T-helper 17 cell (primary cell): ENCODE results near the gene STARD8. TPM values are rescaled to one million over a fixed set of nuclear protein-coding genes. Genes with fewer than 3 reads are reported as not detected.

Experiments used
- ATAC-seq: fragments of 150-1000 bp; cut with Tn5 transposase; 2 replicates; pipeline ENCODE4 v1.10.0; 2021; ENCODE audit warnings: mild to moderate bottlenecking, moderate library complexity
- DNase-seq, 3 donors: peaks; one replicate each; pipeline versions ENCODE4 v3.0.0 to v3.0.0-alpha.2; 2020 to 2021
- H3K9me3 ChIP-seq: one replicate; pipeline ENCODE4 v1.7.0; 2013; ENCODE audit warnings: low read length, mild to moderate bottlenecking; ENCODE audit not compliant: control insufficient read depth, poor library complexity, severe bottlenecking
- H3K27ac Mint-ChIP-seq: one replicate; pipeline ENCODE4 v1.8.0; 2022; ENCODE audit warnings: mild to moderate bottlenecking, moderate library complexity, mixed read lengths
- H3K27me3 Mint-ChIP-seq: one replicate; pipeline ENCODE4 v1.8.0; 2022; ENCODE audit warnings: mixed read lengths
- H3K36me3 Mint-ChIP-seq: one replicate; pipeline ENCODE4 v1.8.0; 2022; ENCODE audit warnings: low read depth, mixed read lengths
- H3K4me1 Mint-ChIP-seq: one replicate; pipeline ENCODE4 v1.8.0; 2022; ENCODE audit warnings: mild to moderate bottlenecking, mixed read lengths
- H3K4me3 Mint-ChIP-seq: one replicate; pipeline ENCODE4 v1.8.0; 2022; ENCODE audit warnings: mild to moderate bottlenecking, moderate library complexity, mixed read lengths
- total RNA-seq, 4 donors: library from RNA in 2 of 4; stranded (reverse) in 2 of 4; gene quantifications; one replicate each; pipeline ENCODE4 v1.2.3 and lab custom pipeline; 2022 to 2026

STARD8 gene
- total RNA-seq, 2 donors from 2014 or later, result 0.94 to 3.3 TPM

GRCh38 chrX:68719181-68719903 is 71.9 kb downstream of the STARD8 start:
- H3K27ac Mint-ChIP-seq, result no peak overlapping the region
- H3K36me3 Mint-ChIP-seq, result no peaks in the 10 kb centered on the region
- H3K27me3 Mint-ChIP-seq, result no peaks in the 10 kb centered on the region
- H3K4me3 Mint-ChIP-seq, result no peak overlapping the region
- peaks cover 2% of the 10 kb centered on the region for H3K4me1 Mint-ChIP-seq
- DNase-seq (no peak), ATAC-seq (no peak)
- no peaks in the 10 kb centered on the region for H3K9me3 ChIP-seq

DNA sequence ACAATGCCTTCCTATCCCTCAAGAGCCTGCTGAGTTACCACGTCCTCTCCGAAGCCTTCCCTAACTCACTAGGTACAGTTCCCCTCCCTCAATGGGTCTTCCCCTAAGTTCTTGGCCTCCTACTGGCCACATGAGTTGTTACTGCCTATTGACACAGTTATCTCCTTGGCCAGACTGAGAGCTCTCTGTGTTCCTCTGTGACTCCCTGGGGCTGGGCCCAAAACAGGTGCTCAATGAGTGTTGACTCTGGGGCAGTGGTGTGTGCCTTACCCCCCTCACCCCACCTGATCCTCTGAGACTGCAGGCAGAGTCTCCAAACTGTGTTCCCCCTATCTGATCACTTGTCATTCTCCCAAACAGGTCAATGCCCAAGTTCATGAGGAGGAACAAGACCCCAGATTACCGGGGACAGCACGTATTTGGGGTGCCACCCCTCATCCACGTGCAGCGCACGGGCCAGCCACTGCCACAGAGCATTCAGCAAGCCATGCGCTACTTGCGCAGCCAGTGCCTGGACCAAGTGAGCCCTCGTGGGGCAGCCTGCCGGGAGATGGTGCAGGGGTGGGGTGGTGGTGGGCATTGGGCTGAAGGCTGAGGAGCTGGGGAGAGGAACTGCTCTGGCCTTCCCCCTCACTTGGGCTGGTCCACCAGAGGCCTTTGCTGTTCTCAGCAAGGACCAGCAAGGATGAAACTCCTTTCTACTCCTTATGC is 72.6 kb downstream of the STARD8 start:
- H3K4me1 Mint-ChIP-seq, result peaks cover 2% of the 10 kb centered on the region
- no peak overlapping the region for H3K27ac Mint-ChIP-seq
- DNase-seq, result no peak
- no peak overlapping the region for H3K4me3 Mint-ChIP-seq
- no peak for ATAC-seq
- H3K9me3 ChIP-seq, result no peaks in the 10 kb centered on the region
- no peaks in the 10 kb centered on the region for H3K27me3 Mint-ChIP-seq
- no peaks in the 10 kb centered on the region for H3K36me3 Mint-ChIP-seq

GRCh38 chrX:68720851-68721250 is 73.4 kb downstream of the STARD8 start:
- no peaks in the 10 kb centered on the region for H3K27me3 Mint-ChIP-seq

GRCh38 chrX:68721546-68721945 is 74.1 kb downstream of the STARD8 start:
- peaks cover 2% of the 10 kb centered on the region for H3K4me1 Mint-ChIP-seq
- H3K9me3 ChIP-seq, result no peaks in the 10 kb centered on the region
- no peak overlapping the region for H3K4me3 Mint-ChIP-seq
- H3K36me3 Mint-ChIP-seq, result no peaks in the 10 kb centered on the region
- no peak for DNase-seq
- no peak overlapping the region for H3K27ac Mint-ChIP-seq
- H3K27me3 Mint-ChIP-seq, result no peaks in the 10 kb centered on the region
- ATAC-seq, result no peak

More at GRCh38 chrX:68720851-68721250, 73.4 kb downstream of the STARD8 start:
- Mint-ChIP-seq H3K36me3 (no peaks in the 10 kb centered on the region), H3K4me3 (no peak overlapping the region), H3K4me1 (peaks cover 2% of the 10 kb centered on the region), H3K27ac (no peak overlapping the region)
- DNase-seq, result no peak
- H3K9me3 ChIP-seq, result no peaks in the 10 kb centered on the region
- no peak for ATAC-seq

DNA sequence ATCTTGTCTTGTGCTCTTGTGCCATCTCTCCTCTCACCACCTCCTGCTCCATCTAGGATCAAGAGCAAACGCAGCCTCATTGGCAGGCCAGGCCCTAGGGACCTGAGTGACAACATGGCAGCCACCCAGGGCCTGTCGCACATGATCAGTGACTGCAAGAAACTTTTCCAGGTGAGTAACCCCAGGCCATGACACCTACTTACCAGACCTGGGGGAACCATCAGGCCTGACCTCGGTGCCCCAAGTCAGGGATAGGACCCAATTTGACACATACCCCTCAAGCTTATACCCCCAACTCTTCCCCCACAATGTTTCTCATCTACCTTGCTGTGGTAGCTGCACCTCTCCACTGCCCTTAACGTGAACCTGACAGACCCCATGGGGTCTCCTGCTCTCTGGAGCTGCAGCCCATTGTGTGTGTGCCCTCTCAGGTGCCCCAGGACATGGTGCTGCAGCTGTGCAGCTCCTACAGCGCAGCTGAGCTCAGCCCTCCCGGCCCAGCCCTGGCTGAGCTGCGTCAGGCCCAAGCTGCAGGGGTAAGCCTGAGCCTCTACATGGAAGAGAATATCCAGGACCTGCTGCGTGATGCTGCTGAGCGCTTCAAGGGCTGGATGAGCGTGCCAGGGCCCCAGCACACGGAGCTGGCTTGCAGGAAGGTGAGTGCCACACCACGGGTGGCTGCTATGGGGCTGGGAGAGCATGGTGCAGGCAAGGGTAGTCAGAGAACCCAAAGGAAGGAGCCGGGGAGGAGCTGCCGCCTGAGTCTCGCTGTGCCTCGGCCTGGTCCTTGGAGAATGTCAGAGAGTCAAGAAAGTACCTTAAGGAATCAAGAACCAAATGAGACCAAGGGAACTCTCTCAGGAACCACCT is 74.8 kb downstream of the STARD8 start:
- DNase-seq, result no peak
- H3K4me3 Mint-ChIP-seq, result no peak overlapping the region
- H3K9me3 ChIP-seq, result no peaks in the 10 kb centered on the region
- peaks cover 2% of the 10 kb centered on the region for H3K4me1 Mint-ChIP-seq
- peak overlapping the region; percentile 19 for H3K27ac Mint-ChIP-seq
- no peaks in the 10 kb centered on the region for H3K27me3 Mint-ChIP-seq
- no peaks in the 10 kb centered on the region for H3K36me3 Mint-ChIP-seq
- no peak for ATAC-seq

DNA sequence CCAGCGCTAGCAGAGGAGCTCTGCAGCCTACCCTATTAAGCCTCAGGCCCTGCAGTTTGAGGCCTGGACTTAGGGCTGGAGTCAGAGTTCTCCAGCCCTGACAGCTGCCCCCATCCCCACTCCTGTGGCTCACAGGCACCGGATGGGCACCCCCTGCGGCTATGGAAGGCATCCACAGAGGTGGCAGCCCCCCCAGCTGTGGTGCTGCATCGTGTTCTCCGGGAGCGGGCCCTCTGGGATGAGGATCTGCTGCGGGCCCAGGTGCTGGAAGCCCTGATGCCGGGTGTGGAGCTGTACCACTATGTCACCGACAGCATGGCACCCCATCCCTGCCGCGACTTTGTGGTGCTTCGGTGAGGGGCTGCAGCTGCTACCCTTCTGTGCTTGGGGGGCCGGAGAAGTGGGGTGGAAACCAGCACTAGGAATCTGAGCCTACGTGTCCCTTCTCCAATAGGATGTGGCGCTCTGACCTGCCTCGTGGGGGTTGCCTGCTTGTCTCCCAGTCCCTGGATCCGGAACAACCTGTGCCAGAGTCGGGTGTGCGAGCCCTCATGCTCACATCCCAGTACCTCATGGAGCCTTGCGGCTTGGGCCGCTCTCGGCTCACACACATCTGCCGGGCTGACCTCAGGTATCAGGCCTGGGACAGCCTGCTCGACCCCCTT is 76.2 kb downstream of the STARD8 start:
- ATAC-seq, result no peak
- DNase-seq, result no peak
- Mint-ChIP-seq H3K27me3 (no peaks in the 10 kb centered on the region), H3K27ac (no peak overlapping the region), H3K4me3 (no peak overlapping the region), H3K36me3 (no peaks in the 10 kb centered on the region), H3K4me1 (peaks cover 2% of the 10 kb centered on the region)
- no peaks in the 10 kb centered on the region for H3K9me3 ChIP-seq

DNA sequence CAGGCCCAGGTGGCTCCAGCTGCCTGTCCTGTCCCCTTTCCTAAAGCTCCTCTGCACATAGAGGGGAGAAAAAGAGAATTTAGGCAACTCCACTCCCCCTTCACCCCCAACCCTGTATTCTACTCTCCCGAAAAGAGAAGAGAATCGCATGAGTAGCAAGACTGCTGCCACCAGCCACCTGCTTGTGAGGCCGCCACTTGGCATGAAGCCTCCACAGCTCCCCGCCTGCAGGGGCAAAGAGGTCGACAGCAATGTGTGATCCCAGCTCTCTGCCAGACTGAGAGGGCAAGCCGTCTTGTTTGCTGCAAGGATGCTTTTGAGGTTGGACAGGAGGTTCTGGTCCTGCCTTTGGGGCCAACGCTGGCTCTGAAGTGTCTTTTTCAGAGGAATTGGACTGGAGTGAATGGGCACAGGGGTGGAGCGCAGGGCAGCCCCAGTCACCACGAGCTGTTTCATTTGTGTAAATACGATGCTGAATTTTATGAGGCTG is 77.1 kb downstream of the STARD8 start:
- Mint-ChIP-seq H3K4me3 (no peak overlapping the region), H3K4me1 (peaks cover 3% of the 10 kb centered on the region), H3K27ac (no peak overlapping the region), H3K27me3 (no peaks in the 10 kb centered on the region), H3K36me3 (no peaks in the 10 kb centered on the region)
- ATAC-seq, result no peak
- no peaks in the 10 kb centered on the region for H3K9me3 ChIP-seq
- DNase-seq, result no peak

DNA sequence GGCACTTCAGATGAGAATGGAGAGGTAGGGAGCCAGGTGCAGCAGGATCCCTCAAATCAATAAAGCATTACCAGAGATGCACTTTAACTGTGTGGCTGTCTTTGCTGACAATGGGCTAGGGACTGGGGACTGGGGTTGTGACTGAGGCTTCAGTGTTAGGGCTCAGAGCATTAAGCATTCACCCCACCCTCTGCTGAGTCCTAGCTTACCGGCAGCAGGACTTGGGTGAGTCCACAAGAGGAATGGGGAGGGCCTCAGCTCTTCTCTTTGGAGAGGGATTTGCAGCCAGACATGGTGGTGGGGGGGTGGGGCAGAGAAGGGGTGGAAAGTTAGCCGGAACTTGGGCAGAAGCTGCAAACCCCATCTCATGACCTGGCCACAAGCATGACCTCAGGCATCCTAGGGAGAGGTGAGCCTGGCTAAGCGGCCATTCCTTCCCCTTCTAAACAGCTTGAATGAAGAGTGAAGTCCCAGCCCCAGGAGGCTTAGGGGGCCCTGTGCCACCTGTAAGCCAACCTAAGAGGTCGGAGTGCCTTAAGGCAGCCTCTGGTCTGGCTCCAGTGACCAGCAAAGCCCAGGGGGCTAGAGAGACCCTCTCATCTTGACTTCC is 78.4 kb downstream of the STARD8 start:
- Mint-ChIP-seq H3K27me3 (no peaks in the 10 kb centered on the region), H3K4me3 (no peak overlapping the region), H3K4me1 (peaks cover 4% of the 10 kb centered on the region), H3K36me3 (no peaks in the 10 kb centered on the region), H3K27ac (no peak overlapping the region)
- ATAC-seq (no peak), DNase-seq (no peak)
- H3K9me3 ChIP-seq, result no peaks in the 10 kb centered on the region

DNA sequence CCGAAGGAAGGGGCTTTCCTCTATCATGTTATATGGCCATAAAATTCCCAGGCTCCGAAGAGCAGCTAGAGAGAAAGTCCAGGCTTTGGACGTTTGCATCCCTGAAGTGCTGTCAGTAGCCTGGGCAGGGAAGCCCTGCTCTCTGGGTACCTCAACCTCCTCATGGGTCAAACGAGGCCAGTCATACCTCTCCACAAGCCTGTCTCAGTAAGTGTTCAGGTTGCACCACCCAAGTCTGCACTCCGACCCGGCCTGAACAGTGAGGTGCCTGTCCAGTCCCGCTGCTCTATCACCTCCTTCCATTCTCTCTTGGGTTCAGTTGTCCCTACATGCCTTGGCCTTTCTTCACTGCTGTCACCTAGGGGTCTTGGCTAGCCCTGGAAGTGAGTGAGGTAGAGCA is 78.9 kb downstream of the STARD8 start:
- no peak overlapping the region for H3K4me3 Mint-ChIP-seq
- ATAC-seq (no peak), DNase-seq (no peak)
- no peak overlapping the region for H3K27ac Mint-ChIP-seq
- H3K36me3 Mint-ChIP-seq, result no peaks in the 10 kb centered on the region
- H3K27me3 Mint-ChIP-seq, result no peaks in the 10 kb centered on the region
- no peaks in the 10 kb centered on the region for H3K9me3 ChIP-seq
- H3K4me1 Mint-ChIP-seq, result peaks cover 4% of the 10 kb centered on the region

DNA sequence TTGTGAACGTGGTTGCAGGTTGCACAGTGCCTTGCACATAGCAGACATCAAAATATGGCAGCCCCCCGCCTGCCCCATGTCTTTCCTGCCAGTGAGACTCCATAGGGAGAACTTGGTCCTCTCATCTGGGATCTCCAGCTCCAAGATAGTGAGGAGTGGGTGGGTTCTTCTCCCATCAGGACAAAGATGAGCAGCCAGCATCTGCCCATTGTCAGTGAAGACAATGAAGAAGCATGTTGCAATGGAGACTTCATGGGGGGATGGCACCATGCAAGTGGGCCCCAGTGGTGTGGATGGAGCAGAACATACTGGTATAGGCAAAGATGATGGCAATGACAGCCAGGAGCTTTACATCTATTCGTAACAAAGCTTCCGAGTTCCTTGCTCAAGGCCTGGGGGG is 80.2 kb downstream of the STARD8 start:
- H3K36me3 Mint-ChIP-seq, result no peaks in the 10 kb centered on the region
- H3K4me3 Mint-ChIP-seq, result no peak overlapping the region
- no peak for ATAC-seq
- no peak overlapping the region for H3K27ac Mint-ChIP-seq
- no peak for DNase-seq
- H3K4me1 Mint-ChIP-seq, result peaks cover 4% of the 10 kb centered on the region
- no peaks in the 10 kb centered on the region for H3K9me3 ChIP-seq
- peaks cover 4% of the 10 kb centered on the region for H3K27me3 Mint-ChIP-seq

DNA sequence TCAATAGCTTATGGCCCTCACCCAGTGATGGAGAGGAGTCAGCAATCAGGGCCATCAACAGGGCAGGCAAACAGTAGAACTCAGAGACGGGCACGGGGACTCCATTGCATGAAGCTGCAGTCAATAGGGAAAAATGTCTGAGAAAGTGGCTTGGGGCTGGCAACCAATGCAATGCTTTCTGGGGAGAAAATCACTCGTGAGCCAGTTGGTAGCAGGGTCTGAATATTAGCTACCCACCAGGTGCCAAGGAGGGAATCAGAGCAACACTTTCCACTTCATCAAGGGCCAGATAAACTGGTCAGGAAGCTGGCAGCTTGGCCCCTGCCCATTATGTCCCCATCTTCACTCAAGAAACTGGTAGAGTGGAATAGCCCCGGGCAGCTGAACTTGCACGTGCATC is 80.7 kb downstream of the STARD8 start:
- ATAC-seq (no peak), DNase-seq (no peak)
- peaks cover 4% of the 10 kb centered on the region for H3K27me3 Mint-ChIP-seq
- H3K27ac Mint-ChIP-seq, result no peak overlapping the region
- no peak overlapping the region for H3K4me3 Mint-ChIP-seq
- no peaks in the 10 kb centered on the region for H3K36me3 Mint-ChIP-seq
- H3K9me3 ChIP-seq, result no peaks in the 10 kb centered on the region
- peaks cover 2% of the 10 kb centered on the region for H3K4me1 Mint-ChIP-seq

- Mint-ChIP-seq H3K27ac (no peak overlapping the region), H3K4me1 (peaks cover 2% of the 10 kb centered on the region), H3K27me3 (peaks cover 4% of the 10 kb centered on the region), H3K36me3 (no peaks in the 10 kb centered on the region), H3K4me3 (no peak overlapping the region)
- ATAC-seq (no peak), DNase-seq (no peak)
- no peaks in the 10 kb centered on the region for H3K9me3 ChIP-seq
Observed at GRCh38 chrX:68731254-68731653, 83.8 kb downstream of the STARD8 start.
